ENCODE data around the gene RAB36. TPM values are rescaled to one million over a fixed set of nuclear protein-coding genes. Genes with fewer than 3 reads are reported as not detected.

Gene RAB36
- total RNA-seq, 1 experiment from 2014 or later, result 1.8 TPM

DNA sequence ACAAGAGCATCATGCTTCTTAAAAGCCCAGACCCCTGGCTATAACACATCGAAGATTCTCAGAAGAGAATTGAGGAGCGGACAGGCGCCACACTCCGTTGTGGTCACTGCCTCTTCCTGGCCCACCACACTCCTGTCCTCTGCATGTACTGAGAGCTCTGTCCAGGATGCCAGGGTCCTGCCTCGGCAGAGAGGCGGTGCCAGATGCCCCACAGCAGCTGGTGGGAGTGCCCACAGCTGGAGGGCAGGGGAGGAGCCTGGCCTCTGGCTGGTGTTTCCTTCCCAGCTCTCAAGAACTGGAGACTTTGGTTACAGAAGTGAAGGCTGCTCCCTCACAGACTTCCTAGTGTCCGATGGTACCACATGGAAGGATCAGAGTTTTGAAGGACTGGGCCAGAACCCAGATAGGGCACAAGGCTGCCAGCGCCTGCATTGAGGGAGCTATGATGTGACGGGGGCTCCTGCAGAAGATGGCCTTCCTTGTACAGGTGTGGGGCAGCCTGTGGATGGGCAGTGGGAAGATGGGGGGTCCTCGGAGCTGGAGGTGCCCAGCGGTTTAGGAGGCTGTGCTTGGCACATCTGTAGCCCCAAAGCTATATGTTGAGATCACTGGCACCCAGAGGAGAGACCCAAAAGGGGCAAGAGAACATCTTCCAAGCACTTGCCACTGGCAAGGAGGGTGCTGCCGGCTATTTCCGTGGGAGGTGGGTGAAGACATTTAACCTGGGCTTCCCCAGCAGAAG lies 22.9 kb upstream of the RAB36 start:
- no peak for ATAC-seq
- peaks cover 16% of the 10 kb centered on the region for H3K27me3 Mint-ChIP-seq (ENCODE audit: low read depth)
- CTCF ChIA-PET, result interaction anchor here (1.0 to 1.3 kb wide), 3 partner anchors 163 to 263 kb away, joined by 3 to 11 read pairs (median 3); no protein-coding TSS in a partner anchor
- no peak overlapping the region for H3K4me3 Mint-ChIP-seq
- POLR2A ChIA-PET, result interaction anchor here (0.7 kb wide), 1 partner anchor 68 kb away, joined by 4 read pairs; no protein-coding TSS in a partner anchor
- no peak for DNase-seq (ENCODE audit: low spot score)
- no peak for TF ChIP-seq MYBL2 (CRISPR knock-in tag; IDR thresholded peaks at IDR 0.05)
- no peak for TF ChIP-seq JUN (CRISPR knock-in tag; IDR thresholded peaks at IDR 0.05)
- no peak for TF ChIP-seq ZNF317 (CRISPR knock-in tag; IDR thresholded peaks at IDR 0.05; ENCODE audit: borderline replicate concordance, low read depth)
- no peak for TF ChIP-seq TP53 (CRISPR knock-in tag; IDR thresholded peaks at IDR 0.05)
- TF ChIP-seq, protein P1, sequence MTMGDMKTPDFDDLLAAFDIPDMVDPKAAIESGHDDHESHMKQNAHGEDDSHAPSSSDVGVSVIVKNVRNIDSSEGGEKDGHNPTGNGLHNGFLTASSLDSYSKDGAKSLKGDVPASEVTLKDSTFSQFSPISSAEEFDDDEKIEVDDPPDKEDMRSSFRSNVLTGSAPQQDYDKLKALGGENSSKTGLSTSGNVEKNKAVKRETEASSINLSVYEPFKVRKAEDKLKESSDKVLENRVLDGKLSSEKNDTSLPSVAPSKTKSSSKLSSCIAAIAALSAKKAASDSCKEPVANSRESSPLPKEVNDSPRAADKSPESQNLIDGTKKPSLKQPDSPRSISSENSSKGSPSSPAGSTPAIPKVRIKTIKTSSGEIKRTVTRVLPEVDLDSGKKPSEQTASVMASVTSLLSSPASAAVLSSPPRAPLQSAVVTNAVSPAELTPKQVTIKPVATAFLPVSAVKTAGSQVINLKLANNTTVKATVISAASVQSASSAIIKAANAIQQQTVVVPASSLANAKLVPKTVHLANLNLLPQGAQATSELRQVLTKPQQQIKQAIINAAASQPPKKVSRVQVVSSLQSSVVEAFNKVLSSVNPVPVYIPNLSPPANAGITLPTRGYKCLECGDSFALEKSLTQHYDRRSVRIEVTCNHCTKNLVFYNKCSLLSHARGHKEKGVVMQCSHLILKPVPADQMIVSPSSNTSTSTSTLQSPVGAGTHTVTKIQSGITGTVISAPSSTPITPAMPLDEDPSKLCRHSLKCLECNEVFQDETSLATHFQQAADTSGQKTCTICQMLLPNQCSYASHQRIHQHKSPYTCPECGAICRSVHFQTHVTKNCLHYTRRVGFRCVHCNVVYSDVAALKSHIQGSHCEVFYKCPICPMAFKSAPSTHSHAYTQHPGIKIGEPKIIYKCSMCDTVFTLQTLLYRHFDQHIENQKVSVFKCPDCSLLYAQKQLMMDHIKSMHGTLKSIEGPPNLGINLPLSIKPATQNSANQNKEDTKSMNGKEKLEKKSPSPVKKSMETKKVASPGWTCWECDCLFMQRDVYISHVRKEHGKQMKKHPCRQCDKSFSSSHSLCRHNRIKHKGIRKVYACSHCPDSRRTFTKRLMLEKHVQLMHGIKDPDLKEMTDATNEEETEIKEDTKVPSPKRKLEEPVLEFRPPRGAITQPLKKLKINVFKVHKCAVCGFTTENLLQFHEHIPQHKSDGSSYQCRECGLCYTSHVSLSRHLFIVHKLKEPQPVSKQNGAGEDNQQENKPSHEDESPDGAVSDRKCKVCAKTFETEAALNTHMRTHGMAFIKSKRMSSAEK (CRISPR knock-in tag; IDR thresholded peaks at IDR 0.05; ENCODE audit: borderline replicate concordance), result no peak
- no peak for TF ChIP-seq ZNF121 (CRISPR knock-in tag; IDR thresholded peaks at IDR 0.05)
- TF ChIP-seq, protein P2, sequence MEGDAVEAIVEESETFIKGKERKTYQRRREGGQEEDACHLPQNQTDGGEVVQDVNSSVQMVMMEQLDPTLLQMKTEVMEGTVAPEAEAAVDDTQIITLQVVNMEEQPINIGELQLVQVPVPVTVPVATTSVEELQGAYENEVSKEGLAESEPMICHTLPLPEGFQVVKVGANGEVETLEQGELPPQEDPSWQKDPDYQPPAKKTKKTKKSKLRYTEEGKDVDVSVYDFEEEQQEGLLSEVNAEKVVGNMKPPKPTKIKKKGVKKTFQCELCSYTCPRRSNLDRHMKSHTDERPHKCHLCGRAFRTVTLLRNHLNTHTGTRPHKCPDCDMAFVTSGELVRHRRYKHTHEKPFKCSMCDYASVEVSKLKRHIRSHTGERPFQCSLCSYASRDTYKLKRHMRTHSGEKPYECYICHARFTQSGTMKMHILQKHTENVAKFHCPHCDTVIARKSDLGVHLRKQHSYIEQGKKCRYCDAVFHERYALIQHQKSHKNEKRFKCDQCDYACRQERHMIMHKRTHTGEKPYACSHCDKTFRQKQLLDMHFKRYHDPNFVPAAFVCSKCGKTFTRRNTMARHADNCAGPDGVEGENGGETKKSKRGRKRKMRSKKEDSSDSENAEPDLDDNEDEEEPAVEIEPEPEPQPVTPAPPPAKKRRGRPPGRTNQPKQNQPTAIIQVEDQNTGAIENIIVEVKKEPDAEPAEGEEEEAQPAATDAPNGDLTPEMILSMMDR (IDR thresholded peaks at IDR 0.05), result no peak
- no peak for TF ChIP-seq GRHL2 (CRISPR knock-in tag; IDR thresholded peaks at IDR 0.05; ENCODE audit: insufficient replicate concordance, severe bottlenecking)
- TF ChIP-seq EMX1 (CRISPR knock-in tag; IDR thresholded peaks at IDR 0.05), result no peak
- TF ChIP-seq, protein P3, sequence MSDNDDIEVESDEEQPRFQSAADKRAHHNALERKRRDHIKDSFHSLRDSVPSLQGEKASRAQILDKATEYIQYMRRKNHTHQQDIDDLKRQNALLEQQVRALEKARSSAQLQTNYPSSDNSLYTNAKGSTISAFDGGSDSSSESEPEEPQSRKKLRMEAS (CRISPR knock-in tag; IDR thresholded peaks at IDR 0.05), result no peak
- TF ChIP-seq CREB1 (CRISPR knock-in tag; IDR thresholded peaks at IDR 0.05), result no peak
- TF ChIP-seq, protein P4, sequence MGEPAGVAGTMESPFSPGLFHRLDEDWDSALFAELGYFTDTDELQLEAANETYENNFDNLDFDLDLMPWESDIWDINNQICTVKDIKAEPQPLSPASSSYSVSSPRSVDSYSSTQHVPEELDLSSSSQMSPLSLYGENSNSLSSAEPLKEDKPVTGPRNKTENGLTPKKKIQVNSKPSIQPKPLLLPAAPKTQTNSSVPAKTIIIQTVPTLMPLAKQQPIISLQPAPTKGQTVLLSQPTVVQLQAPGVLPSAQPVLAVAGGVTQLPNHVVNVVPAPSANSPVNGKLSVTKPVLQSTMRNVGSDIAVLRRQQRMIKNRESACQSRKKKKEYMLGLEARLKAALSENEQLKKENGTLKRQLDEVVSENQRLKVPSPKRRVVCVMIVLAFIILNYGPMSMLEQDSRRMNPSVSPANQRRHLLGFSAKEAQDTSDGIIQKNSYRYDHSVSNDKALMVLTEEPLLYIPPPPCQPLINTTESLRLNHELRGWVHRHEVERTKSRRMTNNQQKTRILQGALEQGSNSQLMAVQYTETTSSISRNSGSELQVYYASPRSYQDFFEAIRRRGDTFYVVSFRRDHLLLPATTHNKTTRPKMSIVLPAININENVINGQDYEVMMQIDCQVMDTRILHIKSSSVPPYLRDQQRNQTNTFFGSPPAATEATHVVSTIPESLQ (CRISPR knock-in tag; IDR thresholded peaks at IDR 0.05), result no peak
- TF ChIP-seq, protein P5, sequence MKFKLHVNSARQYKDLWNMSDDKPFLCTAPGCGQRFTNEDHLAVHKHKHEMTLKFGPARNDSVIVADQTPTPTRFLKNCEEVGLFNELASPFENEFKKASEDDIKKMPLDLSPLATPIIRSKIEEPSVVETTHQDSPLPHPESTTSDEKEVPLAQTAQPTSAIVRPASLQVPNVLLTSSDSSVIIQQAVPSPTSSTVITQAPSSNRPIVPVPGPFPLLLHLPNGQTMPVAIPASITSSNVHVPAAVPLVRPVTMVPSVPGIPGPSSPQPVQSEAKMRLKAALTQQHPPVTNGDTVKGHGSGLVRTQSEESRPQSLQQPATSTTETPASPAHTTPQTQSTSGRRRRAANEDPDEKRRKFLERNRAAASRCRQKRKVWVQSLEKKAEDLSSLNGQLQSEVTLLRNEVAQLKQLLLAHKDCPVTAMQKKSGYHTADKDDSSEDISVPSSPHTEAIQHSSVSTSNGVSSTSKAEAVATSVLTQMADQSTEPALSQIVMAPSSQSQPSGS (CRISPR knock-in tag; IDR thresholded peaks at IDR 0.05; ENCODE audit: borderline replicate concordance, low read depth), result no peak
- no peak for TF ChIP-seq GTF2I (CRISPR knock-in tag; conservative IDR thresholded peaks at IDR 0.05)
- TF ChIP-seq NFATC4 (CRISPR knock-in tag; IDR thresholded peaks at IDR 0.05), result no peak
- TF ChIP-seq, protein P6, sequence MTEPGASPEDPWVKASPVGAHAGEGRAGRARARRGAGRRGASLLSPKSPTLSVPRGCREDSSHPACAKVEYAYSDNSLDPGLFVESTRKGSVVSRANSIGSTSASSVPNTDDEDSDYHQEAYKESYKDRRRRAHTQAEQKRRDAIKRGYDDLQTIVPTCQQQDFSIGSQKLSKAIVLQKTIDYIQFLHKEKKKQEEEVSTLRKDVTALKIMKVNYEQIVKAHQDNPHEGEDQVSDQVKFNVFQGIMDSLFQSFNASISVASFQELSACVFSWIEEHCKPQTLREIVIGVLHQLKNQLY (CRISPR knock-in tag; IDR thresholded peaks at IDR 0.05), result no peak
- TF ChIP-seq FOXP1 (CRISPR knock-in tag; IDR thresholded peaks at IDR 0.05; ENCODE audit: borderline replicate concordance), result no peak
- no peaks in the 10 kb centered on the region for H3K9me3 Mint-ChIP-seq
- peaks cover 5% of the 10 kb centered on the region; the same call in 1 of the 2 replicates for H3K4me1 Mint-ChIP-seq
- H3K27ac Mint-ChIP-seq, result no peak overlapping the region
- no peaks in the 10 kb centered on the region for H3K36me3 Mint-ChIP-seq
